ENCODE results near the gene CCDC116. TPM values are rescaled to one million over a fixed set of nuclear protein-coding genes. Genes with fewer than 3 reads are reported as not detected.

CCDC116 gene
- polyA plus RNA-seq, 1 donor, result 0.45 TPM

GRCh38 chr22:21682385-21683175, 50.0 kb downstream of the CCDC116 start:
- DNase-seq, result no peak

- no peak for DNase-seq
Observed at GRCh38 chr22:21683401-21683811, 50.8 kb downstream of the CCDC116 start.

GRCh38 chr22:21684492-21685163, 52.1 kb downstream of the CCDC116 start:
- no peak for DNase-seq

- DNase-seq, result no peak
Observed at GRCh38 chr22:21685164-21685513, 52.6 kb downstream of the CCDC116 start.

- no peak for DNase-seq
Observed at GRCh38 chr22:21686193-21686608, 53.6 kb downstream of the CCDC116 start.

Other genes starting within 250 kb of the CCDC116 start
- gene RIMBP3B, start 249.0 kb upstream of the CCDC116 start, polyA plus RNA-seq (ENCODE audit: insufficient read length), result not detected
- gene HIC2, start 215.4 kb upstream of the CCDC116 start, polyA plus RNA-seq (ENCODE audit: insufficient read length), result 5.6 TPM
- 0.59 TPM for gene TMEM191C, start 165.4 kb upstream of the CCDC116 start, polyA plus RNA-seq (ENCODE audit: insufficient read length)
- 0.41 TPM for gene RIMBP3C, start 81.3 kb upstream of the CCDC116 start, polyA plus RNA-seq (ENCODE audit: insufficient read length)
- gene UBE2L3, start 65.0 kb upstream of the CCDC116 start, polyA plus RNA-seq (ENCODE audit: insufficient read length), result 40.5 TPM
- gene YDJC, start 2.7 kb upstream of the CCDC116 start, polyA plus RNA-seq (ENCODE audit: insufficient read length), result 4.1 TPM
- gene SDF2L1, start 9.5 kb downstream of the CCDC116 start, polyA plus RNA-seq (ENCODE audit: insufficient read length), result 7.2 TPM
- 34.4 TPM for gene PPIL2, start 33.3 kb downstream of the CCDC116 start, polyA plus RNA-seq (ENCODE audit: insufficient read length)
- gene YPEL1, start 103.0 kb downstream of the CCDC116 start, polyA plus RNA-seq (ENCODE audit: insufficient read length), result 26.8 TPM
- 126 TPM for gene MAPK1, start 234.9 kb downstream of the CCDC116 start, polyA plus RNA-seq (ENCODE audit: insufficient read length)

All from hindlimb muscle (tissue), 1 donor.